Measurements from ENCODE around the gene PBX4.

PBX4 gene

DNA sequence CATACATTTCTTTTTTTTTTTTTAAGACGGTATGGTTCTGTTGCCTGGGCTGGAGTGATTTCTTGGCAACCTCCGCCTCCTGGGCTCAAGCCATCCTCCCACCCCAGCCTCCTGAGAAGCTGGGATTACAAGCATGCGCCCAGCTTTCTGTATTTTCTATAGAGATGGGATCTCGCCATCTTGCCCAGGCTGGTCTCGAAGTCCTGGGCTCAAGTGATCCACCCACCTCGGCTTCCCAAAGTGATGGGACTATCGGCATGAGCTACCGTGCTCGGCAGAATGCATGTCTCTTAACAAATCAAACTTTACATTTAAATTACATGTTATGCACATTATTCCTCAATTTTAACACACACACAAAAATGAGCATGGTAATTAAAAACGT is 101.3 kb downstream of the PBX4 start:
- DNase-seq = no peak

DNA sequence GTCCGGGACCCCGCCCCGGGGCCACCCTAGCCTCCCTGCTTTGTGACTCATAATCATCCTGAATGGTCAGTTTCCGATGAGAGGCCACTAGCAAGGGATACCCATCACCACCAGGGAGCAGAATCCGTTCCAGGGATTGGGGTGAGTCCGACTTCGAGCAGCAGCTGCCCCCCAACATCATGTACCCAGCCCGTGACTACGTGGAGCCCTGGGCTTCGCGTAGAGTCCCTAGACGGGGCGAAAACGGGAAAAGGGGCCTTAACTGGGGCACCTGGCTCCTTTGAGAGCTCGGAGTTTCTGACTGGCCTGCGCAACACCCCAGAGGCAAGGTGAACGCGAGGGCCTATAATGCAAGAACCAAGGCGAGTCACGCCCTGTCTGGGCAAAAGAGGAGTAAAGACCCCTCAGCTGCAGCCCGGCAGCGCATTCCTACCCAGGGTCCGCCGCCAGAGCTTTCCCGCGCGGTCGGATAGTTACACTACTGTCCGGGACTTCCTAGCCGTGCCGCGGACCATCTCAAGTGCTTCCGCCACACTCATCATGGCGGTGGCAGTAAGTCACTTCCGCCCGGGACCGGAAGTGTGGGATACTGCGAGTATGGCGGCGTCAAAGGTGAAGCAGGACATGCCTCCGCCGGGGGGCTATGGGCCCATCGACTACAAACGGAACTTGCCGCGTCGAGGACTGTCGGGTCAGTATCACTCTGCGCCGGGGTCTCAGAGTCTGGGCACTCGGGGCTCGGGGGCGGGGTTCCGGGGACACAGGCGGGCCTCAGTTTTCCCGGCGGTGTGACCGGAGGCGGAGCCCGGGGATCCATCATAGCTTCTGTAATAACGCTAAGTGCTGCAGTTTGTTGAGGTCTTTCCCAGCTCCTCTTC is 102.6 kb downstream of the PBX4 start, which contains the start of gene NDUFA13:
Gene NDUFA13, plus strand, starts transcription at position 584 of the 878 bp plus-strand sequence. Its CDS starts 14 bp downstream, at position 598.
- DNase-seq = peak; percentile 92

GRCh38 chr19:19514881-19515641 is 103.4 kb downstream of the PBX4 start, which contains the start of gene TSSK6:
Gene TSSK6, minus strand, starts transcription at chr19:19515548. Its CDS starts 121 bp downstream, at chr19:19515427.
- no peak for DNase-seq

GRCh38 chr19:19514215-19514657 is 104.3 kb downstream of the PBX4 start:
- no peak for DNase-seq

- DNase-seq = no peak
These were observed 104.8 kb downstream of the PBX4 start for GRCh38 chr19:19513682-19514081.
